Smooth muscle cell (in vitro differentiated cells): Measurements from ENCODE around the gene CACNA2D3. TPM values are rescaled to one million over a fixed set of nuclear protein-coding genes. Genes with fewer than 3 reads are reported as not detected.

Experiments
- DNase-seq: peaks from one replicate; lab custom pipeline; 2025; ENCODE audit not compliant: unreplicated experiment; lab: John Stamatoyannopoulos, UW
- H2AFZ ChIP-seq: fragments of 200-600 bp; sonication (generic); 2 replicates; pipeline ENCODE4 v1.6.0; 2016; ENCODE audit warnings: antibody characterized with exemption, low read depth, mild to moderate bottlenecking
- H3F3A ChIP-seq: fragments of 200-600 bp; sonication (generic); 2 replicates; pipeline ENCODE4 v1.6.0; 2017; ENCODE audit warnings: antibody characterized with exemption, low read depth
- H3K27ac ChIP-seq: fragments of 200-600 bp; sonication (generic); 2 replicates; pipeline ENCODE4 v1.5.1; 2016; ENCODE audit warnings: low read depth, mild to moderate bottlenecking
- H3K27me3 ChIP-seq: fragments of 200-600 bp; sonication (generic); 2 replicates; pipeline ENCODE4 v1.6.1; 2016; ENCODE audit warnings: low read depth, mild to moderate bottlenecking
- H3K36me3 ChIP-seq: fragments of 200-600 bp; sonication (generic); 2 replicates; pipeline ENCODE4 v1.5.1; 2016; ENCODE audit warnings: low read depth
- H3K4me1 ChIP-seq: fragments of 200-600 bp; sonication (generic); 2 replicates; pipeline ENCODE4 v1.5.1; 2016; ENCODE audit warnings: low read depth
- H3K4me2 ChIP-seq: fragments of 200-600 bp; sonication (generic); 2 replicates; pipeline ENCODE4 v1.6.0; 2016; ENCODE audit warnings: mild to moderate bottlenecking
- H3K4me3 ChIP-seq: fragments of 200-600 bp; sonication (generic); 2 replicates; pipeline ENCODE4 v1.5.1; 2016; ENCODE audit warnings: mild to moderate bottlenecking
- H3K79me2 ChIP-seq: fragments of 200-600 bp; sonication (generic); 2 replicates; pipeline ENCODE4 v1.6.0; 2016; ENCODE audit warnings: low read depth, mild to moderate bottlenecking
- H3K9ac ChIP-seq: fragments of 200-600 bp; sonication (generic); 2 replicates; pipeline ENCODE4 v1.6.0; 2016; ENCODE audit warnings: low read depth
- H3K9me3 ChIP-seq: fragments of 200-600 bp; sonication (generic); replicated peaks from 2 replicates; pipeline ENCODE4 v1.5.1; 2016; ENCODE audit warnings: low read depth
- H4K20me1 ChIP-seq: fragments of 200-600 bp; sonication (generic); 2 replicates; pipeline ENCODE4 v1.6.0; 2016; ENCODE audit warnings: low read depth
- CTCF ChIP-seq: fragments of 200-600 bp; sonication (generic); IDR thresholded peaks from 2 replicates; pipeline ENCODE4 v1.5.1; 2017; ENCODE audit warnings: borderline replicate concordance, mild to moderate bottlenecking, antibody characterized with exemption; ENCODE audit not compliant: insufficient read depth, poor library complexity, severe bottlenecking
- WGBS: methylation state at CpG from one replicate; pipeline ENCODE4 v1.1.7; 2016; ENCODE audit warnings: low lambda C conversion rate; 5-methylcytosine and 5-hydroxymethylcytosine counted together
- polyA plus RNA-seq: library from polyadenylated mRNA; unstranded; fragments of >200 nt; fragmentation: Nextera tagmentation; extraction: Ambion mirVana; gene quantifications from 2 replicates; pipeline ENCODE4 v1.2.1, GENCODE V29; 2016
- total RNA-seq: library from RNA; depleted of rRNA; stranded (reverse); fragments of >200 nt; gene quantifications from 2 replicates; pipeline ENCODE4 v1.2.3, GENCODE V29; 2014

CACNA2D3 gene
- total and polyA plus RNA-seq, 2 experiments from 2014 or later, result 0.15 to 0.90 TPM

GRCh38 chr3:54433846-54434245 lies 311.5 kb downstream of the CACNA2D3 start:
- Histone ChIP-seq H3K4me2 (no peak overlapping the region), H3K4me3 (no peak overlapping the region), H3F3A (no peaks in the 10 kb centered on the region), H2AFZ (no peak overlapping the region), H3K9me3 (no peaks in the 10 kb centered on the region), H4K20me1 (no peaks in the 10 kb centered on the region), H3K27me3 (peaks cover 3% of the 10 kb centered on the region), H3K79me2 (no peaks in the 10 kb centered on the region), H3K36me3 (no peaks in the 10 kb centered on the region), H3K27ac (no peak overlapping the region), H3K4me1 (no peaks in the 10 kb centered on the region), H3K9ac (no peak overlapping the region)
- no peak for DNase-seq
- WGBS, result 49% methylated on average over 6 of the region's 6 CpGs
- peak; percentile 21 for TF ChIP-seq CTCF

- Histone ChIP-seq H3K79me2 (no peaks in the 10 kb centered on the region), H2AFZ (no peak overlapping the region), H3K4me2 (no peak overlapping the region), H3K4me1 (no peaks in the 10 kb centered on the region), H3K9me3 (no peaks in the 10 kb centered on the region), H3K27me3 (peaks cover 3% of the 10 kb centered on the region), H3K27ac (peak overlapping the region; percentile 39), H3K4me3 (no peak overlapping the region), H3K36me3 (no peaks in the 10 kb centered on the region), H3K9ac (no peak overlapping the region), H3F3A (no peaks in the 10 kb centered on the region), H4K20me1 (no peaks in the 10 kb centered on the region)
- DNase-seq, result no peak
- WGBS, result 38% methylated on average over 2 of the region's 2 CpGs
- TF ChIP-seq CTCF, result no peak
Measured at GRCh38 chr3:54434756-54435155, 312.4 kb downstream of the CACNA2D3 start.

GRCh38 chr3:54437271-54437670 lies 314.9 kb downstream of the CACNA2D3 start:
- no peaks in the 10 kb centered on the region for H4K20me1 ChIP-seq
- no peak for DNase-seq
- 86% methylated on average over 2 of the region's 2 CpGs for WGBS
- no peak overlapping the region for H3K4me3 ChIP-seq
- no peaks in the 10 kb centered on the region for H3F3A ChIP-seq
- H3K4me1 ChIP-seq, result no peaks in the 10 kb centered on the region
- TF ChIP-seq CTCF, result no peak
- H3K9ac ChIP-seq, result no peak overlapping the region
- no peaks in the 10 kb centered on the region for H3K79me2 ChIP-seq
- no peaks in the 10 kb centered on the region for H3K9me3 ChIP-seq
- H3K27me3 ChIP-seq, result no peaks in the 10 kb centered on the region
- H2AFZ ChIP-seq, result no peak overlapping the region
- H3K36me3 ChIP-seq, result no peaks in the 10 kb centered on the region
- no peak overlapping the region for H3K27ac ChIP-seq
- no peak overlapping the region for H3K4me2 ChIP-seq

- Histone ChIP-seq H3K27me3 (no peaks in the 10 kb centered on the region), H3K79me2 (no peaks in the 10 kb centered on the region), H2AFZ (no peak overlapping the region), H3K9ac (no peak overlapping the region), H4K20me1 (no peaks in the 10 kb centered on the region), H3K9me3 (no peaks in the 10 kb centered on the region), H3K36me3 (no peaks in the 10 kb centered on the region), H3K27ac (no peak overlapping the region), H3F3A (no peaks in the 10 kb centered on the region), H3K4me3 (no peak overlapping the region), H3K4me1 (no peaks in the 10 kb centered on the region), H3K4me2 (no peak overlapping the region)
- WGBS, result 69% methylated on average over 11 of the region's 11 CpGs
- DNase-seq, result no peak
- TF ChIP-seq CTCF, result no peak
Measured at GRCh38 chr3:54443561-54444161, 321.3 kb downstream of the CACNA2D3 start.
